AG04450 (cell line): ENCODE data around the gene MAOA. TPM values are rescaled to one million over a fixed set of nuclear protein-coding genes. Genes with fewer than 3 reads are reported as not detected.

ENCODE experiments used
- CTCF ChIA-PET: fragments of 300-600, 350-600 bp; formaldehyde crosslinking; extraction: SDS; loops from one replicate; lab custom pipeline; 2022; ENCODE audit warnings: antibody characterized with exemption, inconsistent platforms; lab: Charles Lee
- POLR2A ChIA-PET: fragments of 350-600 bp; formaldehyde crosslinking; extraction: SDS; loops from one replicate; lab custom pipeline; 2021; ENCODE audit warnings: antibody characterized with exemption, inconsistent platforms; lab: Yijun Ruan, JAX
- DNase-seq: peaks from one replicate; pipeline ENCODE4 v3.0.0-alpha.2; 2011; ENCODE audit warnings: low read depth, low spot score
- H3K27ac ChIP-seq: one replicate; pipeline ENCODE4 v1.5.1; 2012; ENCODE audit warnings: low read depth, low read length, control low read depth
- H3K27me3 ChIP-seq: one replicate; pipeline ENCODE4 v1.6.0; 2012; ENCODE audit warnings: low read length; ENCODE audit not compliant: control insufficient read depth, insufficient read depth
- H3K4me3 ChIP-seq: 2 replicates; pipeline ENCODE4 v1.5.1; 2011; ENCODE audit warnings: mild to moderate bottlenecking, low read depth, low read length, control low read depth
- H3K9me3 ChIP-seq: 2 replicates; pipeline ENCODE4 v1.5.1; 2012; ENCODE audit warnings: low read length; ENCODE audit not compliant: control insufficient read depth, insufficient read depth
- CTCF ChIP-seq: IDR thresholded peaks from 2 replicates; pipeline ENCODE4 v1.5.1; 2011; ENCODE audit warnings: low read depth, low read length, control low read depth, inconsistent platforms
- polyA plus RNA-seq: library from polyadenylated mRNA; depleted of rRNA; stranded (reverse); fragments of >200 nt; gene quantifications from 2 replicates; pipeline ENCODE4 v1.2.3, GENCODE V29; 2011

MAOA gene
- polyA plus RNA-seq, 1 experiment = 0.40 TPM

GRCh38 chrX:43685221-43685620, 29.1 kb downstream of the MAOA start:
- Histone ChIP-seq H3K27me3 (no peaks in the 10 kb centered on the region), H3K9me3 (no peaks in the 10 kb centered on the region), H3K4me3 (no peak overlapping the region), H3K27ac (no peak overlapping the region)
- POLR2A ChIA-PET = no interaction called here
- CTCF ChIA-PET = no interaction called here
- no peak for DNase-seq
- TF ChIP-seq CTCF = no peak

- H3K27ac ChIP-seq = no peak overlapping the region
- ChIA-PET POLR2A (no interaction called here), CTCF (no interaction called here)
- no peak overlapping the region for H3K4me3 ChIP-seq
- no peak for TF ChIP-seq CTCF
- no peaks in the 10 kb centered on the region for H3K27me3 ChIP-seq
- no peaks in the 10 kb centered on the region for H3K9me3 ChIP-seq
- DNase-seq = no peak
These were observed 32.5 kb downstream of the MAOA start for GRCh38 chrX:43688586-43688985.

GRCh38 chrX:43693602-43694406, 37.7 kb downstream of the MAOA start:
- no peak for DNase-seq
- Histone ChIP-seq H3K9me3 (no peaks in the 10 kb centered on the region), H3K4me3 (no peak overlapping the region), H3K27me3 (no peaks in the 10 kb centered on the region), H3K27ac (no peak overlapping the region)
- no peak for TF ChIP-seq CTCF
- ChIA-PET POLR2A (no interaction called here), CTCF (no interaction called here)

GRCh38 chrX:43699475-43699874, 43.4 kb downstream of the MAOA start:
- Histone ChIP-seq H3K4me3 (no peak overlapping the region), H3K27ac (no peak overlapping the region), H3K27me3 (no peaks in the 10 kb centered on the region), H3K9me3 (no peaks in the 10 kb centered on the region)
- DNase-seq = no peak
- POLR2A ChIA-PET = no interaction called here
- CTCF ChIA-PET = no interaction called here
- no peak for TF ChIP-seq CTCF

GRCh38 chrX:43702079-43702524, 46.0 kb downstream of the MAOA start:
- Histone ChIP-seq H3K27me3 (no peaks in the 10 kb centered on the region), H3K9me3 (no peaks in the 10 kb centered on the region), H3K27ac (no peak overlapping the region), H3K4me3 (no peak overlapping the region)
- no peak for DNase-seq
- ChIA-PET POLR2A (no interaction called here), CTCF (no interaction called here)
- no peak for TF ChIP-seq CTCF
